Mesothelial cell of epicardium (in vitro differentiated cells): Measurements from ENCODE around the gene SETBP1. TPM values are rescaled to one million over a fixed set of nuclear protein-coding genes. Genes with fewer than 3 reads are reported as not detected.

Experiments used
- DNase-seq, 2 experiments: peaks; one replicate each; pipeline ENCODE4 v3.0.0; 2021; ENCODE audit warnings: low spot score in 2 of 2; ENCODE audit not compliant: unreplicated experiment in 2 of 2
- H3K27ac Mint-ChIP-seq: 2 replicates; pipeline ENCODE4 v1.8.0; 2021; ENCODE audit warnings: mixed read lengths
- H3K27me3 Mint-ChIP-seq: 2 replicates; pipeline ENCODE4 v1.8.0; 2021; ENCODE audit warnings: low read depth, mixed read lengths
- H3K36me3 Mint-ChIP-seq: 2 replicates; pipeline ENCODE4 v1.8.0; 2021; ENCODE audit warnings: mixed read lengths
- H3K4me1 Mint-ChIP-seq: 2 replicates; pipeline ENCODE4 v1.8.0; 2021; ENCODE audit warnings: mixed read lengths
- H3K4me3 Mint-ChIP-seq: 2 replicates; pipeline ENCODE4 v1.8.0; 2021; ENCODE audit warnings: mild to moderate bottlenecking, moderate library complexity, mixed read lengths
- H3K9me3 Mint-ChIP-seq: 2 replicates; pipeline ENCODE4 v1.8.0; 2021; ENCODE audit warnings: mixed read lengths
- total RNA-seq: library from RNA; stranded (reverse); gene quantifications from 3 replicates; pipeline ENCODE4 v1.2.1, GENCODE V29; 2021
- TF ChIP-seq, protein P1 (sequence below): fragments of 200-600 bp; sonication (generic); IDR thresholded peaks from one replicate; pipeline ENCODE4 v1.5.0; 2021; ENCODE audit warnings: antibody characterized with exemption; ENCODE audit not compliant: unreplicated experiment

SETBP1 gene
- total RNA-seq, 1 donor from 2014 or later: 47.7 TPM

DNA sequence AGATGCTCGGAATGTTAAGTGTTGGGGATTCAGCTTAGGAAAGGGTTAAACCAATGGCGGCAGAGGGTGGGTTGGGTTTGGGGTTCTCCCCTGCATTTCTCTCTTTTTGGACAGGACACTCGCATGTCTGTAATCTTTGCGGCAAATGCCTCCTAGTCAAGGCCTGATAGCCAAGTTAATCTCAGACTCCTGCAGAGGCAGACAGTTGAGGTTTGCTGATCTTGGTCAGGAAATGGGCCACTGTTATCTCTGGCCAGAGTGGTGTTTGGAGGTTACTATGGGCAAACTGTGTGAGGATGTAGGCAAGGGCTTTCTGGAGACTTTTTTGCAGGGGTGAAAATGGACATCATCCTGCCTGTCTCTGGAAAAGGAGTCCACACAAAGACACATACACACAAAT, 188.8 kb downstream of the SETBP1 start:
- Mint-ChIP-seq H3K27me3 (no peaks in the 10 kb centered on the region), H3K4me3 (no peak overlapping the region), H3K36me3 (peaks cover 9% of the 10 kb centered on the region), H3K9me3 (no peaks in the 10 kb centered on the region), H3K4me1 (peaks cover 2% of the 10 kb centered on the region), H3K27ac (no peak overlapping the region)
- no peak for DNase-seq
- TF ChIP-seq, protein P1, sequence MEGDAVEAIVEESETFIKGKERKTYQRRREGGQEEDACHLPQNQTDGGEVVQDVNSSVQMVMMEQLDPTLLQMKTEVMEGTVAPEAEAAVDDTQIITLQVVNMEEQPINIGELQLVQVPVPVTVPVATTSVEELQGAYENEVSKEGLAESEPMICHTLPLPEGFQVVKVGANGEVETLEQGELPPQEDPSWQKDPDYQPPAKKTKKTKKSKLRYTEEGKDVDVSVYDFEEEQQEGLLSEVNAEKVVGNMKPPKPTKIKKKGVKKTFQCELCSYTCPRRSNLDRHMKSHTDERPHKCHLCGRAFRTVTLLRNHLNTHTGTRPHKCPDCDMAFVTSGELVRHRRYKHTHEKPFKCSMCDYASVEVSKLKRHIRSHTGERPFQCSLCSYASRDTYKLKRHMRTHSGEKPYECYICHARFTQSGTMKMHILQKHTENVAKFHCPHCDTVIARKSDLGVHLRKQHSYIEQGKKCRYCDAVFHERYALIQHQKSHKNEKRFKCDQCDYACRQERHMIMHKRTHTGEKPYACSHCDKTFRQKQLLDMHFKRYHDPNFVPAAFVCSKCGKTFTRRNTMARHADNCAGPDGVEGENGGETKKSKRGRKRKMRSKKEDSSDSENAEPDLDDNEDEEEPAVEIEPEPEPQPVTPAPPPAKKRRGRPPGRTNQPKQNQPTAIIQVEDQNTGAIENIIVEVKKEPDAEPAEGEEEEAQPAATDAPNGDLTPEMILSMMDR: no peak

DNA sequence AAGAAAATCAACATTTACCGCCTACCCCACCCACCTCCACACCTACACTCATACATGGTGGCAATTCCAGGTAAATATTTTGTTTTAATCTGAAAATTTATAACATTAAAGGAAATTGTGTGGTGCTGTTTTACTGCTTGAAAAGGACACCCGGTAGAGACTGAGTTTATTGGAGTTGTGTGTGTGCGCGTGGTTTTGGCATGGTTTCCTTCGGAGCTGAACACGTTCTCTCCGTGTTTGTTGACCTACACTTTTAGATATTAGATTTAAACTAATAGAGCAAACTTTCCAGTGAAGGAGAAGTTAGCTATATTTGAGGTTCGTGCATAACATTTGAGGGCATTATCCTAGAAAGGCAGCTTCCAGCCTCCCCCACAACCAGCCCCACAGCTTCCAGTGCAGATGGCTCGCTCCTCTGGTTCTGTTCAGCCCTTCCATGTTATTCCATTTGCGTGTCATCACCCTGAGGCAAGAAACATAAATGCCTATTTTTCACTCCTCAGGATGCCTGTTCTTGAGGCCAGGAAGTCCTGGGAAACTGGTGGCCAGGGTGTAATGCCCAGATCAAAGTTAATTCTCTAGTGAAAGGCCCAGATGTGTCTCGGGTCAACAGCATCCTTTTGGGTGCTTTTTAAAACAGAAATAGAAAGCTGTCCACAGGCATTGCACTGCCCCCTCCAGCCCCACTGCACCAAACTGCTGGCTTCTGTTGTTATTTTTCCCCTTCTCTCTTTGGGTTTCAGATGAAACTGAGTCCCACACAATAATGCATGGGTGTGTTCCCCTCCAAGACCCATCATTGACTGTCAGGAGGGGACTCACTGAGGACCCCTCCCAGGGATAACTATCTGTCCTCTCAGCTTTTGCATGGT, 190.2 kb downstream of the SETBP1 start:
- H3K4me3 Mint-ChIP-seq: no peak overlapping the region
- TF ChIP-seq, protein P1: no peak

DNA sequence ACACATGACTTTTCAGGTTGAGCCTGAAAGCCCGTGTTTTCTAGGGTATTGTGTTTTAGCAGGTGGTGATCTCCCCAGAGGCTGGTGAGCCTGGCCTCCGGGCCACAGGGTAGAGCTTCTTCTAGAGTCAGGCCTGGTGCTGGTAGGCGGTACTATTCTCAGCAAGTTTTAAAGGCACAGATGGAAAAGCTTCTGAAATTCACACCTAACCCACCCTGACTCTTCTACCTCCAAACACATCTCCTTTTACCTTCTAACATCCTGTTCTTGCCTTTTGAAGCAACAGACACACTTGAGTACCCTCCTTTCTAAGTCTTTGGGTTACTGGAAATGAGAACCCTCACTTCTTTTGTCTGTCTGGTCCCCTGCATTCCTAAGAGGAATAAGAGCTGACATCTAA, 191.1 kb downstream of the SETBP1 start:
- no peaks in the 10 kb centered on the region for H3K27me3 Mint-ChIP-seq
- H3K4me1 Mint-ChIP-seq: peaks cover 2% of the 10 kb centered on the region
- no peak overlapping the region for H3K4me3 Mint-ChIP-seq
- no peaks in the 10 kb centered on the region for H3K9me3 Mint-ChIP-seq
- TF ChIP-seq, protein P1: no peak
- H3K36me3 Mint-ChIP-seq: peaks cover 18% of the 10 kb centered on the region
- no peak overlapping the region for H3K27ac Mint-ChIP-seq
- no peak for DNase-seq

More for the DNA sequence above, 190.2 kb downstream of the SETBP1 start:
- H3K27ac Mint-ChIP-seq: no peak overlapping the region
- H3K4me1 Mint-ChIP-seq: peaks cover 2% of the 10 kb centered on the region
- DNase-seq: no peak
- peaks cover 17% of the 10 kb centered on the region for H3K36me3 Mint-ChIP-seq
- H3K27me3 Mint-ChIP-seq: no peaks in the 10 kb centered on the region
- no peaks in the 10 kb centered on the region for H3K9me3 Mint-ChIP-seq

DNA sequence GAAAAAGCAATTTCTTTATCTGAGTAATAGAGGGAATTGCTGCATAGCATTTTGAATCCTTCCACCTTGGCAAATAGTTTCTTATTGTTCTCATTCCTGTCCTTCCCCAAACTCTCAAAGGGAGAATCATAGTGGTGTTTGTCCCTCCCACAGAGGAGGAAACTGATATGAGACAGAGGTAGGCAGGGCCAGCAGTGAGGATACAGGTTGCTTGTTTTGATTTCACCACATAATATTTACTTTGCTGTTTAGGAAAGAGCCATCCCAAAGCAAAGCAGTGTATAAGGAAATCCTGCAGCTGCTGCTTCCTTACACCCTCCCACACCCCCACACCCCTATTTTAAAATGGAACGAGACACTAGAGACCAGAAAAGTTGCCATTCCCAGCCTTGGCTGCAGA, 195.3 kb downstream of the SETBP1 start:
- Mint-ChIP-seq H3K4me1 (no peaks in the 10 kb centered on the region), H3K9me3 (peaks cover 9% of the 10 kb centered on the region), H3K27ac (no peak overlapping the region), H3K27me3 (no peaks in the 10 kb centered on the region), H3K4me3 (no peak overlapping the region), H3K36me3 (peaks cover 26% of the 10 kb centered on the region)
- TF ChIP-seq, protein P1: no peak
- DNase-seq: no peak

DNA sequence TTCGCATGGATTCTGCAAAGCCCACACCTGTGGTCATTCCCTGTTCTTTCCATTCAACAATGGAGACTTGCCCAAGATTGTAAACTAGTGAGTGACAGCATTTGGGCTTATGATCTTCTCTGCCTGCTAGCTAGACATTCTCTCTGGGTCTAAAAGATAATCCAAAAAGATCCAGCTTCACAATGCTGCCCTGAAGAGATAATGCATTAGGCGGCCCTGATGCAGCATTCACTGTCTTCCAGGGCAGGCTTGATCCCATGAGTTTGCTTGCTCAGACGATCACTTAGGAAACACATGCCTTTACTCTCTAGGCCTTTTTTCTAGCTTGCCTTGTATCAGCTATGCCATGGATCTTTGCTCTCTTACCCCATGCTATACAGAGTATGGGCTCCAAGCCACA, 196.1 kb downstream of the SETBP1 start:
- Mint-ChIP-seq H3K27ac (no peak overlapping the region), H3K27me3 (no peaks in the 10 kb centered on the region)

More for the DNA sequence above, 196.1 kb downstream of the SETBP1 start:
- Mint-ChIP-seq H3K4me1 (no peaks in the 10 kb centered on the region), H3K4me3 (no peak overlapping the region), H3K36me3 (peaks cover 26% of the 10 kb centered on the region), H3K9me3 (peaks cover 9% of the 10 kb centered on the region)
- TF ChIP-seq, protein P1: no peak
- no peak for DNase-seq
